Medulla oblongata (tissue), 1 donor: ENCODE data around the gene MAMSTR.

Experiments
- DNase-seq: peaks from one replicate; pipeline ENCODE4 v3.0.0-alpha.2; 2015; ENCODE audit errors: extremely low spot score

MAMSTR gene

GRCh38 chr19:48663667-48664066 lies 55.9 kb downstream of the MAMSTR start:
- DNase-seq = no peak
